A549 (cell line): ENCODE results near the gene CPZ. TPM values are rescaled to one million over a fixed set of nuclear protein-coding genes. Genes with fewer than 3 reads are reported as not detected.

Experiments used
- ATAC-seq, 2 experiments: fragments of 200-7000 bp in 1 of 2; fragments of >200 bp in 1 of 2; cut with Nextera tagmentation in 1 of 2; cut with Tn5 transposase in 1 of 2; 3 replicates each; pipeline versions ENCODE4 v1.8.0 to v1.9.1; 2018 to 2020; ENCODE audit warnings: mild to moderate bottlenecking in 1 of 2, moderate library complexity in 1 of 2
- CTCF ChIA-PET: fragments of 300-600 bp; sonication (Branson Sonifier 250); formaldehyde crosslinking; extraction: SDS; loops from one replicate; lab custom pipeline; 2021; ENCODE audit warnings: antibody characterized with exemption, inconsistent platforms; lab: Yijun Ruan, JAX
- POLR2A ChIA-PET: fragments of 350-600 bp; formaldehyde crosslinking; extraction: SDS; loops from one replicate; lab custom pipeline; 2021; ENCODE audit warnings: antibody characterized with exemption, inconsistent platforms; lab: Yijun Ruan, JAX
- DNase-seq, 2 experiments: peaks; one replicate each; pipeline versions ENCODE4 v3.0.0 to v3.0.0-alpha.2; 2011 to 2016; ENCODE audit warnings: low read depth in 1 of 2, low spot score in 1 of 2
- FAIRE-seq: peaks from 2 replicates; lab custom pipeline; 2011; peaks lifted over from hg19 to GRCh38; lab: Jason Lieb, UNC
- H3K27ac ChIP-seq, 2 experiments: fragments of >200 bp; sonication (Bioruptor Twin); formaldehyde crosslinking; 3 replicates each; pipeline ENCODE4 v1.5.1; 2016 to 2017
- H3K4me1 ChIP-seq: fragments of >200 bp; sonication (Bioruptor Twin); formaldehyde crosslinking; 3 replicates; pipeline ENCODE4 v1.6.1; 2016
- H3K4me2 ChIP-seq: fragments of >200 bp; sonication (Bioruptor Twin); formaldehyde crosslinking; 3 replicates; pipeline ENCODE4 v1.6.1; 2016
- H3K4me3 ChIP-seq: fragments of >200 bp; sonication (Bioruptor Twin); formaldehyde crosslinking; 3 replicates; pipeline ENCODE4 v1.5.1; 2016
- H3K9me3 ChIP-seq: fragments of >200 bp; sonication (Bioruptor Twin); formaldehyde crosslinking; 3 replicates; pipeline ENCODE4 v1.6.1; 2016
- CBX2 ChIP-seq: fragments of 200-600 bp; sonication (generic); IDR thresholded peaks from 2 replicates; pipeline ENCODE4 v1.6.1; 2016; ENCODE audit warnings: low read depth, mild to moderate bottlenecking, borderline replicate concordance
- ESRRA ChIP-seq: fragments of 150-350 bp; IDR thresholded peaks from 2 replicates; pipeline ENCODE4 v1.6.1; 2014; ENCODE audit warnings: mild to moderate bottlenecking, low read length, borderline replicate concordance
- FOSL2 ChIP-seq, 2 experiments: fragments of 450-650 bp in 1 of 2; fragments of >200 bp in 1 of 2; sonication (Bioruptor Twin) in 1 of 2; formaldehyde crosslinking; IDR thresholded peaks; 2 replicates each; pipeline versions ENCODE4 v1.5.0 to v1.6.1; 2016 to 2020; ENCODE audit warnings: mild to moderate bottlenecking in 1 of 2, moderate library complexity in 1 of 2
- HOXA7 ChIP-seq: fragments of 250-450 bp; sonication (Bioruptor Pico); IDR thresholded peaks from 2 replicates; pipeline ENCODE4 v1.5.0; 2020; ENCODE audit warnings: mild to moderate bottlenecking, moderate library complexity
- MAFK ChIP-seq: fragments of 450-650 bp; IDR thresholded peaks from 2 replicates; pipeline ENCODE4 v1.6.1; 2014; ENCODE audit not compliant: partially characterized antibody
- RFX5 ChIP-seq: fragments of 450-650 bp; IDR thresholded peaks from 2 replicates; pipeline ENCODE4 v1.7.1; 2014; ENCODE audit warnings: antibody characterized with exemption, mild to moderate bottlenecking, moderate library complexity
- TFCP2L1 ChIP-seq: fragments of 250-450 bp; sonication (Bioruptor Pico); IDR thresholded peaks from 2 replicates; pipeline ENCODE4 v1.5.0; 2021; ENCODE audit warnings: mild to moderate bottlenecking
- TP53 ChIP-seq: fragments of 250-450 bp; sonication (Bioruptor Pico); IDR thresholded peaks from 2 replicates; pipeline ENCODE4 v1.5.0; 2021; ENCODE audit warnings: mild to moderate bottlenecking, moderate library complexity
- ZC3H11A ChIP-seq: fragments of 450-650 bp; IDR thresholded peaks from 2 replicates; pipeline ENCODE4 v1.6.1; 2014; ENCODE audit warnings: antibody characterized with exemption, mild to moderate bottlenecking
- WGBS: methylation state at CpG from one replicate; pipeline ENCODE4 v1.1.6; 2017; ENCODE audit errors: missing lambda C conversion rate; 5-methylcytosine and 5-hydroxymethylcytosine counted together
- polyA plus RNA-seq, 4 experiments: library from polyadenylated mRNA; depleted of rRNA in 3 of 4; stranded (reverse); fragments of >200 nt; fragmentation: RNase III in 1 of 4; extraction: RNeasy Plus Mini Kit Qiagen cat#74134 plus additional on column Dnase treatment in 1 of 4; gene quantifications; 2 replicates in 3 of 4; 3 replicates in 1 of 4; pipeline ENCODE4 v1.2.3, GENCODE V29; 2011 to 2017
- TF ChIP-seq, protein P1 (sequence below): fragments of >200 bp; sonication (Bioruptor Twin); formaldehyde crosslinking; IDR thresholded peaks from 3 replicates; pipeline ENCODE4 v1.5.1; 2016
- TF ChIP-seq, protein P2 (sequence below): fragments of 250-450 bp; sonication (Bioruptor Pico); IDR thresholded peaks from 2 replicates; pipeline ENCODE4 v1.5.0; 2021; ENCODE audit warnings: mild to moderate bottlenecking, moderate library complexity, borderline replicate concordance
- TF ChIP-seq, protein P3 (sequence below): fragments of 250-450 bp; sonication (Bioruptor Pico); IDR thresholded peaks from 2 replicates; pipeline ENCODE4 v1.5.0; 2020; ENCODE audit warnings: low read depth, mild to moderate bottlenecking, moderate library complexity
- TF ChIP-seq, protein P4 (sequence below): fragments of >200 bp; sonication (Bioruptor Twin); formaldehyde crosslinking; IDR thresholded peaks from 3 replicates; pipeline ENCODE4 v1.6.1; 2016
- TF ChIP-seq, protein P5 (sequence below): IDR thresholded peaks from 2 replicates; pipeline ENCODE4 v1.6.1; 2012; ENCODE audit warnings: low read depth, borderline replicate concordance

CPZ gene
- polyA plus RNA-seq, 2 of the 4 experiments (the other 2 are of a cell fraction): 0.09 to 0.21 TPM

DNA sequence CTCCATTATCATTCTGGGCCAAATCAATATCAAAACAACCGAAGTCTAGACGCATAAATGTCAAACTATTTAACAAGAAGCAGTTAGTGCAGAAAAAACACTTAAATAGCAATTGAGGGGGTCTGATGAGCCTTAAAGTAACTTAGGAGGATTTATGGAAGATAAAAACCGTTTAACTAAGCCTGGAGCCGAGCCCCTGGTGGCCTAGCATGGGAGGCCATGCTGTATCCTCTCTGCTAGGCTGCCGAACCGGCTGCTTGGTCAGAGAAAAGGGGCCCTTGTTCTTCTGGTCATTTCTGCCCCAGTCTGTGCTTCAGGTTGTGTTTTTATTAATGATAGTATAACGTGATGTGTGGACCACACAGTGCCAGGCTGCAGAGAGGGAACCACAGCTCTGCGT is 72.4 kb downstream of the CPZ start (continued):
- TF ChIP-seq, protein P1, sequence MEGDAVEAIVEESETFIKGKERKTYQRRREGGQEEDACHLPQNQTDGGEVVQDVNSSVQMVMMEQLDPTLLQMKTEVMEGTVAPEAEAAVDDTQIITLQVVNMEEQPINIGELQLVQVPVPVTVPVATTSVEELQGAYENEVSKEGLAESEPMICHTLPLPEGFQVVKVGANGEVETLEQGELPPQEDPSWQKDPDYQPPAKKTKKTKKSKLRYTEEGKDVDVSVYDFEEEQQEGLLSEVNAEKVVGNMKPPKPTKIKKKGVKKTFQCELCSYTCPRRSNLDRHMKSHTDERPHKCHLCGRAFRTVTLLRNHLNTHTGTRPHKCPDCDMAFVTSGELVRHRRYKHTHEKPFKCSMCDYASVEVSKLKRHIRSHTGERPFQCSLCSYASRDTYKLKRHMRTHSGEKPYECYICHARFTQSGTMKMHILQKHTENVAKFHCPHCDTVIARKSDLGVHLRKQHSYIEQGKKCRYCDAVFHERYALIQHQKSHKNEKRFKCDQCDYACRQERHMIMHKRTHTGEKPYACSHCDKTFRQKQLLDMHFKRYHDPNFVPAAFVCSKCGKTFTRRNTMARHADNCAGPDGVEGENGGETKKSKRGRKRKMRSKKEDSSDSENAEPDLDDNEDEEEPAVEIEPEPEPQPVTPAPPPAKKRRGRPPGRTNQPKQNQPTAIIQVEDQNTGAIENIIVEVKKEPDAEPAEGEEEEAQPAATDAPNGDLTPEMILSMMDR: no peak
- TF ChIP-seq, protein P2, sequence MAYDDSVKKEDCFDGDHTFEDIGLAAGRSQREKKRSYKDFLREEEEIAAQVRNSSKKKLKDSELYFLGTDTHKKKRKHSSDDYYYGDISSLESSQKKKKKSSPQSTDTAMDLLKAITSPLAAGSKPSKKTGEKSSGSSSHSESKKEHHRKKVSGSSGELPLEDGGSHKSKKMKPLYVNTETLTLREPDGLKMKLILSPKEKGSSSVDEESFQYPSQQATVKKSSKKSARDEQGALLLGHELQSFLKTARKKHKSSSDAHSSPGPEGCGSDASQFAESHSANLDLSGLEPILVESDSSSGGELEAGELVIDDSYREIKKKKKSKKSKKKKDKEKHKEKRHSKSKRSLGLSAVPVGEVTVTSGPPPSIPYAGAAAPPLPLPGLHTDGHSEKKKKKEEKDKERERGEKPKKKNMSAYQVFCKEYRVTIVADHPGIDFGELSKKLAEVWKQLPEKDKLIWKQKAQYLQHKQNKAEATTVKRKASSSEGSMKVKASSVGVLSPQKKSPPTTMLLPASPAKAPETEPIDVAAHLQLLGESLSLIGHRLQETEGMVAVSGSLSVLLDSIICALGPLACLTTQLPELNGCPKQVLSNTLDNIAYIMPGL (CRISPR knock-in tag): no peak
- TF ChIP-seq CBX2: no peak

DNA sequence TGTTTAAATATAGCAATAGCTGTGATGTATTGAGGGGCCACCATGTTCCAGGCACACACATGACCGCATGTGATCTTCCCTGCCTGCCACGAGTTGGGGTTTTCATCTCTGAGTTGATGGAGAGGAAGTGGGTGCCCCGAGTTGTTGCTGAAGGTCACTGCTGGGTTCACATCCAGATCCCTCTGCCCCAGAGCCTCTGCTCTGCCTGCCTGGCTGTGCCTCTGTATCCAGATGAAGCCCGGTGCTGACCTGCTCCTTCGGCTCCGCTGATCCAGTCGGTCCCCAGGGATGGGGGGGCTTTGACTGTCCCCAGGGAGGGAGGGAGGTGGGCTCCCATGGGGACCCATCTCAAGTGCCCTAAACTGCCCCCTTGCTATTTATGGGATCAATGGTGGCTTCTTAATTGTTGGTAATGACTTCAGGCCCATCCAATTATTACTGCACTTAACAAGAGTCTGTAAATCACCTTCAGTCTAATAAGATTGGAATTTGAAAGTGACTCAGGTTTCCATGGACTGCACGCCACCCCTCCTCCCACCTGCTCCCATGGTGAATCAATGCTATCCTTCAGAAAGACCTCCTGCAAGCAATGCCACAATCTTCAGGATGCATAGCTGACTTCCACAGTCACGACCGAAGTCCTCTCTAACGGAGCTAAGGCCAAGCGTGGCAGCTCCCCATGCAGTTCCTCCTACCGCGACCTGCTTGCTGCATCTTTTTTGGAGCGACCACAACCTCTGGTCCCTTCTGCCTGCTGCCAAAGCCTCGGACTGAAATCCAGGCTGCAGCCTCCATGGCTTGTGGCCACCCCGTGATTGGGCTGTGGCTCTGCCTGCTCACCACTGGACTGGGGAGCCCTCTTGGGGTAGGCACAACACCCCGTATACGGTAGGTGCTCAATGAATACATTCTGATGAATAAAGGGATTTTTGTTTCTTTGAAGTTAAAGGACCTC is 73.1 kb downstream of the CPZ start:
- no peak for TF ChIP-seq ESRRA
- no peak for TF ChIP-seq ZC3H11A
- TF ChIP-seq, protein P3, sequence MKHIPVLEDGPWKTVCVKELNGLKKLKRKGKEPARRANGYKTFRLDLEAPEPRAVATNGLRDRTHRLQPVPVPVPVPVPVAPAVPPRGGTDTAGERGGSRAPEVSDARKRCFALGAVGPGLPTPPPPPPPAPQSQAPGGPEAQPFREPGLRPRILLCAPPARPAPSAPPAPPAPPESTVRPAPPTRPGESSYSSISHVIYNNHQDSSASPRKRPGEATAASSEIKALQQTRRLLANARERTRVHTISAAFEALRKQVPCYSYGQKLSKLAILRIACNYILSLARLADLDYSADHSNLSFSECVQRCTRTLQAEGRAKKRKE (CRISPR knock-in tag): no peak
- TF ChIP-seq, protein P4, sequence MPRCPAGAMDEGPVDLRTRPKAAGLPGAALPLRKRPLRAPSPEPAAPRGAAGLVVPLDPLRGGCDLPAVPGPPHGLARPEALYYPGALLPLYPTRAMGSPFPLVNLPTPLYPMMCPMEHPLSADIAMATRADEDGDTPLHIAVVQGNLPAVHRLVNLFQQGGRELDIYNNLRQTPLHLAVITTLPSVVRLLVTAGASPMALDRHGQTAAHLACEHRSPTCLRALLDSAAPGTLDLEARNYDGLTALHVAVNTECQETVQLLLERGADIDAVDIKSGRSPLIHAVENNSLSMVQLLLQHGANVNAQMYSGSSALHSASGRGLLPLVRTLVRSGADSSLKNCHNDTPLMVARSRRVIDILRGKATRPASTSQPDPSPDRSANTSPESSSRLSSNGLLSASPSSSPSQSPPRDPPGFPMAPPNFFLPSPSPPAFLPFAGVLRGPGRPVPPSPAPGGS: no peak
- no peak for TF ChIP-seq HOXA7 (CRISPR knock-in tag)
- TF ChIP-seq RFX5: no peak
- no peak for TF ChIP-seq MAFK
- TF ChIP-seq FOSL2 (IDR thresholded peaks at IDR 0.05): no peak
- TF ChIP-seq FOSL2 (CRISPR knock-in tag; IDR thresholded peaks at IDR 0.05): no peak
- TF ChIP-seq TP53: no peak
- TF ChIP-seq, protein P5, sequence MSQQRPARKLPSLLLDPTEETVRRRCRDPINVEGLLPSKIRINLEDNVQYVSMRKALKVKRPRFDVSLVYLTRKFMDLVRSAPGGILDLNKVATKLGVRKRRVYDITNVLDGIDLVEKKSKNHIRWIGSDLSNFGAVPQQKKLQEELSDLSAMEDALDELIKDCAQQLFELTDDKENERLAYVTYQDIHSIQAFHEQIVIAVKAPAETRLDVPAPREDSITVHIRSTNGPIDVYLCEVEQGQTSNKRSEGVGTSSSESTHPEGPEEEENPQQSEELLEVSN: no peak
- TF ChIP-seq, protein P1: no peak
- no peak for TF ChIP-seq TFCP2L1 (CRISPR knock-in tag)
- Histone ChIP-seq H3K4me1 (no peaks in the 10 kb centered on the region), H3K4me3 (no peak overlapping the region), H3K27ac (no peak overlapping the region), H3K4me2 (no peak overlapping the region), H3K9me3 (no peaks in the 10 kb centered on the region)
- FAIRE-seq (no peak), DNase-seq (no peak), ATAC-seq (no peak)
- CTCF ChIA-PET: interaction anchor here (2.2 kb wide), 1 partner anchor 252 kb away, joined by 10 read pairs; no protein-coding TSS in a partner anchor
- 29% methylated on average over 19 of the region's 19 CpGs for WGBS
- POLR2A ChIA-PET: no interaction called here
